Measurements from ENCODE around the gene DEGS2.

Gene DEGS2

DNA sequence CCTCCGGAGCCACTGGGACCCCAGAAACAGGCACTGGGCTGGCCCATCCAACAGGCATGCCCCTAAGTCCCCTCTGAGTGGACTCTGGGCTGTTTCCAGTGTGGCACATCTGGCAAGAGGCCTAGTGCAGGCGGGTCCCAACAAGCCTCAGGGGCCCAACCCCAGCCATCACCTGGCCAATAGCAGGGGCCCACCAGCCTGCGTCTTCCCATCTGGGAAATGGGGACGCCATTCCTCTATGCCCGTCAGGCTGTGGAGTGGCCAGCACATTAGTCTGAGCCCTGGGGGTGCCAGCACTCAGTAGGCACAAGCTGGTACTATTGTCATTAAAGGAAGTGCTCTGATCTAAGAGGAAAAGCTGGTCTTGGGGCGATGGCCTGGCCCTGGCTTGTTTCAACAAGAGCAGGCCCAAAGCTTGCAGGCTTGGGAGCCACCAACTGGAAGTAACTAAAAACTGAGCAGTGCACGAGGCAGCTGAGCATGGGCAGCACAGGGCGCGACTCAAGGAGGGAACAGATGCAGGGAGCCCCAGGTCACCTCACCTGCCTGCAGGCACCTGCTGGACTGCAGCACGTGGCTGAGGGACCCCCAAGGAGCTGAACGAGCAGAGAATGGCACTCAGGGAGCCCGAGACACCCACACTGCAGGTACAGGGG is 8.4 kb downstream of the DEGS2 start:
- TF ChIP-seq, protein P1, sequence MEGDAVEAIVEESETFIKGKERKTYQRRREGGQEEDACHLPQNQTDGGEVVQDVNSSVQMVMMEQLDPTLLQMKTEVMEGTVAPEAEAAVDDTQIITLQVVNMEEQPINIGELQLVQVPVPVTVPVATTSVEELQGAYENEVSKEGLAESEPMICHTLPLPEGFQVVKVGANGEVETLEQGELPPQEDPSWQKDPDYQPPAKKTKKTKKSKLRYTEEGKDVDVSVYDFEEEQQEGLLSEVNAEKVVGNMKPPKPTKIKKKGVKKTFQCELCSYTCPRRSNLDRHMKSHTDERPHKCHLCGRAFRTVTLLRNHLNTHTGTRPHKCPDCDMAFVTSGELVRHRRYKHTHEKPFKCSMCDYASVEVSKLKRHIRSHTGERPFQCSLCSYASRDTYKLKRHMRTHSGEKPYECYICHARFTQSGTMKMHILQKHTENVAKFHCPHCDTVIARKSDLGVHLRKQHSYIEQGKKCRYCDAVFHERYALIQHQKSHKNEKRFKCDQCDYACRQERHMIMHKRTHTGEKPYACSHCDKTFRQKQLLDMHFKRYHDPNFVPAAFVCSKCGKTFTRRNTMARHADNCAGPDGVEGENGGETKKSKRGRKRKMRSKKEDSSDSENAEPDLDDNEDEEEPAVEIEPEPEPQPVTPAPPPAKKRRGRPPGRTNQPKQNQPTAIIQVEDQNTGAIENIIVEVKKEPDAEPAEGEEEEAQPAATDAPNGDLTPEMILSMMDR (IDR thresholded peaks at IDR 0.05; ENCODE audit: unreplicated experiment in 3 of 3): no peak
- H3K27me3 Mint-ChIP-seq (ENCODE audit: low read depth): peaks cover 6% of the 10 kb centered on the region
- H3K9me3 Mint-ChIP-seq: peaks cover 6% of the 10 kb centered on the region
- H3K4me1 Mint-ChIP-seq: peaks cover 9% of the 10 kb centered on the region
- no peaks in the 10 kb centered on the region for H3K36me3 Mint-ChIP-seq (ENCODE audit: low read depth)
- H3K27ac Mint-ChIP-seq: no peak overlapping the region
- H3K4me3 Mint-ChIP-seq: no peak overlapping the region

DNA sequence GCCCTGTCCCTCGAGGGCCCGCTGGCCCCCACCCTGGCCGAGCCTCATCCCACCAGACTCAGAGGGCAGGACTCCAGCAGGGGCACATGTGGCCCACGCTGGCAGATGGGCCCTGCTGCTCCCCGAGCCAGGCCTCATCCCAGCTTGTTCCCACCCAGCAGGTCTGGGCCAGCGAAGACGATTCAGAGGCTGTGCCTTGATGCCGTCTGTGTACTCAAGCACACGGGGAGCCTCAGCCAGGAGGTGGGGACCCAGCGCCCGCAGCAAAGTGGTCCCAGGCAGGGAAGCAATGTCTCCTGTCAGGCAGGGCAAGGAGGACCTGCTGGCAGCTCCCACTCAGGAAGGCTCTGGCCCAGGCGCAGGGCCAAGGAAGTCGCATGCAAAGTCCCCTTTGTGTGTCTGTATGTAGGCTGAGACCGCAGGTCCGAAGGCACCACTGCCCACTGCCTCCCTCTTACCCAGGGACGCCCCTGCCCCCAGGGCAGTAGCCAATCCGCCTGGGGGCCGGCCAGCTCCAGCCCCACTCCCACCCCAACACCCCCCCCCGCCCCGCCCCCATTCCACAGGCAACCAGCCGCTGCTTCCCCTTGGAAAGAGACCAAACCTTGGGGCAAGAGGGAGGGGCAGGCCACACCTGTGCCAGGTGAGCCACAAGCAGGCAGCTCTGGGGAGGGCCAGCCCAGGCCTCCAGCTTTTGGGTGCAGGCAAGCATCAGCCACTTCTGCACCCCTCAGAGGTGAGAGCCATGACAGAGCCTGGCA is 9.4 kb downstream of the DEGS2 start:
- H3K4me3 Mint-ChIP-seq: no peak overlapping the region
- H3K4me1 Mint-ChIP-seq: no peaks in the 10 kb centered on the region
- H3K9me3 Mint-ChIP-seq: peaks cover 2% of the 10 kb centered on the region
- TF ChIP-seq, protein P1 (IDR thresholded peaks at IDR 0.05; ENCODE audit: unreplicated experiment in 3 of 3): no peak
- H3K27me3 Mint-ChIP-seq (ENCODE audit: low read depth): peaks cover 4% of the 10 kb centered on the region
- H3K27ac Mint-ChIP-seq: no peak overlapping the region
- H3K36me3 Mint-ChIP-seq (ENCODE audit: low read depth): no peaks in the 10 kb centered on the region

DNA sequence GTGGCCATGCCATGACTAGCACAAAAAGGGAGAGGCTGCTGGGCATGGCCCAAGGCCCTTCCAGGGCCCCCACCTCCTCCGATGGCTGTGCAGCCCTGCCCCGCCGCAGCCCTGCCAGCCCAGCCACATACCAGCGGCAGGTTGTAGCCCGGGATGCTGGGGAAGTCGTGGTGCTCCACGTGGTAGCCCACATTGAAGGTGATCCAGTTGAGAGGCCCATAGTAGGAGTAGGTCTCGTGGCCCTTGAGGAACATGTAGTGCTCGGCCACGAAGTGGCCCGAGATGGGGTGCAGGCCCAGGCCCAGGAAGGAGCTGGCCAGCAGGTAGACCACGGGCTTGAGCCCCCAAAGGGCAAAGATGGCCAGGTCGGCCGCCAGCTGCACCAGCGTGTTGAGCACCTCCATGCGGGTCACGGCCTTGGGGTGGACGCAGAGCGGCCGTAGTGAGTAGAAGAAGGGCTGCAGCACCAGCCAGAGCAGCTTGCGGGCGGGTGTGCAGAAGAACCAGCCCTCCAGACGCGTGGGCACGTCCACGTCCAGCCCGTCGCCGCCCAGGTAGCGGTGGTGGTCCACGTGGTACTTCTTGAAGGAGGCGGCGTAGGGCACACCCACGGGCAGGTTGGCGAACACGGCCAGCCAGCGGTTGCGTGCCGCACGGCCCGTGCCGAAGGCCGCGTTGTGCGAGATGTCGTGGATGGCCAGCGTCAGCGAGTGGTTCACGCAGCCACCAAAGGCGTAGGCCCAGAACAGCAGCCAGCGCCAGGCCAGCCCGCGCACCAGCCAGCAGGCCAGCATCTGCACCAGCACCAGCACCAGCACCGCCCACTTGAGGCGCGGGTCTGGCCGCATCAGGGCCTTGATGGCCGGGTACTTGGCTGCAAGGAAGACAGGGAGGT is 10.4 kb downstream of the DEGS2 start:
- Mint-ChIP-seq H3K36me3 (ENCODE audit: low read depth) (no peaks in the 10 kb centered on the region), H3K9me3 (no peaks in the 10 kb centered on the region), H3K27me3 (ENCODE audit: low read depth) (peaks cover 4% of the 10 kb centered on the region), H3K4me1 (no peaks in the 10 kb centered on the region), H3K27ac (no peak overlapping the region), H3K4me3 (no peak overlapping the region)
- TF ChIP-seq, protein P1 (IDR thresholded peaks at IDR 0.05; ENCODE audit: unreplicated experiment in 3 of 3): no peak

DNA sequence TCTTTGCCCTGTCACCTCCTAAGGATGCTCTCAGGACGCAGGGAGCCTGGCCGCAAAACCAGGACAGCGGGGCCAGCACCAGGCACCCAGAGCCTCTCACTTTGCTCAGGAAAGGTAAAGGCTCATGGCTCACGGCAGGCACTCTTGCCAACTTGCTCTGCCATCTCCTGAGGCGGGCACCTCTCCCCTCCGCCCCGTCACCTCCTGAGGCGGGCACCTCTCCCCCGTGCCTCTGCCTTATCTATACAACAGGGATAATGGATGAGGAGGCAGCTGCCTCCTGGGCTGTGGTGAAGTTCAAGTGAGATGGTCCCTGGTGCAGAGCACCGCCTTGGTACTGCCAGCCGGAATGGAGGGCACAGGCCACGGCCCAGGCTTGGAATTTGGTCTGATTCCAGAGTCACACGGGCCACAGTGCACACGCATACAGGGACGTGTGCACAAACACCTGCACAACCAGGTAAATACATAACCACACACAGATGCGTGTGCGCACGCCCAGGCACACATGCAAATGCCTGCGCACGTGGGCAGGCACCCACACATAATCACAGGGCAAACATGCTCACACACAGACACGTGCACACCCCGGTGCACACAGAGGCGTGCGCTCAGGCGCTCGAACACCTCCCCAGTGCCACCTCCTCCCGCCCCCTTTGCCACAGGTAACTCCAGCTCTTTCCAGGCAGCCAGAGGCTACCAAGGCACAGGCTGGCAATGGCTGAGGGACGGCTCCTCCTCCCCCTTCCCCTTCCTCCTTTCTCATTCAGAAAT is 11.6 kb downstream of the DEGS2 start:
- TF ChIP-seq, protein P1 (IDR thresholded peaks at IDR 0.05; ENCODE audit: unreplicated experiment in 3 of 3): no peak
- no peak overlapping the region for H3K27ac Mint-ChIP-seq
- H3K9me3 Mint-ChIP-seq: no peaks in the 10 kb centered on the region
- no peaks in the 10 kb centered on the region for H3K4me1 Mint-ChIP-seq
- no peaks in the 10 kb centered on the region for H3K36me3 Mint-ChIP-seq (ENCODE audit: low read depth)
- H3K27me3 Mint-ChIP-seq (ENCODE audit: low read depth): peaks cover 4% of the 10 kb centered on the region
- no peak overlapping the region for H3K4me3 Mint-ChIP-seq

DNA sequence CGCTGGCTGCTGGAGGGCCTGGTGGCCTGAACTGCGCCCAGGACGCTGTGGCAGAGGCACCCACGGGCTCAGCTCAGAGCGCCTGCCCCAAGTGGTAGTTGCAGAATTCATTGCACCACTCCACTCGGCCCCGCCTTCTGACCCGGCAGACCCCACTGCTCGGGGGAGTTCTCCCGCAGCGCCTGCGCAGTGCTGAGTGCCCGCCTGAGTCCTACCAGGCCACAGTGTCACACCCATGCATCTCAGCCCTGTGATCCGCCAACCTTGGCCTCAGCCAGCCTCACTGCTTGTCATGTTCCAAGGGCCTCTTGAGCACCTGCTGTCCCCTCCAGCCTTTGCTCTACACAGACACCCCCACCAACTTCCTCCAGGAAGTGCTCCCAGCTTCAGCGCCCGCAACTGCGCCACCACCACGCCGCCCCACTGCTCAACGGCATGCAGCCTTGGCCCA is 12.2 kb downstream of the DEGS2 start:
- TF ChIP-seq, protein P1 (IDR thresholded peaks at IDR 0.05; ENCODE audit: unreplicated experiment in 3 of 3): no peak
- Mint-ChIP-seq H3K4me3 (no peak overlapping the region), H3K27me3 (ENCODE audit: low read depth) (peaks cover 4% of the 10 kb centered on the region), H3K4me1 (peaks cover 2% of the 10 kb centered on the region), H3K9me3 (no peaks in the 10 kb centered on the region), H3K36me3 (ENCODE audit: low read depth) (no peaks in the 10 kb centered on the region), H3K27ac (no peak overlapping the region)

Measured in nephron (organoid).